Medulla oblongata (tissue), 1 donor: ENCODE measurements around the gene HERPUD1.

ENCODE experiments used
- DNase-seq: peaks from one replicate; pipeline ENCODE4 v3.0.0-alpha.2; 2015; ENCODE audit errors: extremely low spot score

The HERPUD1 gene

DNA sequence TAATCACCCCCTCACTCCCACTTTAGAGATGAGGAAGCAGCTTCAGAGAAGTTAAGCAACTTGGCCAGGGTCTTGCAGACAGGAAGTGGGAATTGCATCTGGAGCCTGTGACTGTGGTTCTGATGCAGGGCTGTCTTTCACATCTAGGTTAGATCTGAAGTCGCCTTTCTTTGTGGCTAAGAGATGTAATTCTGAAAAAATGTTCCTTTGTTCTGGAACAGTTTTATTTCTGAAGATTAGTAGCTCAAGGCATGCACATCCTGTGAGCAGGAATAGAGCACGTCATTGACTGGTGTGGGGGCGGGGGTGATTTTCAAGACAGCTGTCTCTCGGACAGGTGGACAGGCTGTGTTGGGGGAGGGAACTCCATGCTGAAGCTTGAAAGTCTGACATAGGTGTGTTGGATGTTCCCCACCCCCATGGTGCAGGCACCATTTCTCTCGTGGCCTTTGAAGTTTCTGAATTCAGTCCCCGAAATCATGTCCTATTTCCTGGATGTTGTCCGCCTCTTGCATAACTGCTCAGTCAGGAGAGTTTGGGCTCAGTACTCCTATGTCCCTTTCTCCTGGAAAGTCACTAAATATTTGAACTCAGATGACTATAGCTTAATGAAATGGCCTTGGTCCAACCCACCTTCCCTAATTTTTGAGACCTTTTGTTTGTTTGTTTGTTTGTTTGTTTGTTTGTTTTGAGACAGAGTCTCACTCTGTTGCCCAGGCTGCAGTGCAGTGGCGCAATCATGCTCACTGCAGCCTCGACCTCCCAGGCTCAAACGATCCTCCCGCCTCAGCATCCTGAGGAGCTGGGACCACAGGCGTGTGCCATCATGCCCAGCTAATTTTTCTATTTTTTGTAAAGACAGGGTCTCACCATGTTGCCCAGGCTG, 21.0 kb upstream of the HERPUD1 start:
- DNase-seq, result peak; percentile 80

DNA sequence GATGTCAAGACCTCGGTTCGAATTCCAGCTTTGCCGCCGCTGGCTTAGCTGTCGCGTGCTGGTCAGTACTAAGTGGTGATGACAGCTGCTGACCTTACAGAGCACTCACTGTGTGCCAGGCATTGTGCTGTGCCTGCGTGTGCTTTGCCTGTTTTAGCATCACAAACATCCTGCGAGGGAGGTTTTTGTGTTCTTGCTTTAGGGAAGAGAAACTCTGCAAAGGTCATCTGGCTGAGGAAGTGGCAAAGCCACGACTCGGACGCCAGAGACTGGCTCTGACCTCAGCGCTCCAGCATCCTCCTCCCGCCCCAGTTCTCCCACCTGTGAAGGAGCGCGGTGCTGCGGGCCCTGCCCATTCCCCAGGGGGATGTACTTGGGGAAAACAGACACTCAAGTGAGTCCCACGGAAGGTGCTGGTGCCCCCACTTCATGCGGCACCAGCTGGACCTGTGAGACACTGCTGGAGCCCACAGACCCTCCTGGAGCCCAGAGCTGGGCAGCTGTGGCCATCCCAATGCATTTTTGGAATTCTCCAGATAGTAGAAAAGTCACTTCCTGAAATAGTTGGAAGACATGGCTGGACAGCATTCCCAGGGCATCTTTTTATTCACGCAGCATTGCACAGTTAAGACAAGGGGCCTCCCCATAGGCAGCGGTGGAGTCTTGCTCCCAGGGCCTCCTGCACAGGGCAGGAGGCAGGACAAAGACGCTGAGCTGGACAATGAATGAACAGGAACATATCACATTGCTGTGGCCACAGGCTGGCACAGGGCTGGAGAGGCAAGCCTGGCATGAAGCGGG, 20.0 kb upstream of the HERPUD1 start:
- DNase-seq, result peak; percentile 83

DNA sequence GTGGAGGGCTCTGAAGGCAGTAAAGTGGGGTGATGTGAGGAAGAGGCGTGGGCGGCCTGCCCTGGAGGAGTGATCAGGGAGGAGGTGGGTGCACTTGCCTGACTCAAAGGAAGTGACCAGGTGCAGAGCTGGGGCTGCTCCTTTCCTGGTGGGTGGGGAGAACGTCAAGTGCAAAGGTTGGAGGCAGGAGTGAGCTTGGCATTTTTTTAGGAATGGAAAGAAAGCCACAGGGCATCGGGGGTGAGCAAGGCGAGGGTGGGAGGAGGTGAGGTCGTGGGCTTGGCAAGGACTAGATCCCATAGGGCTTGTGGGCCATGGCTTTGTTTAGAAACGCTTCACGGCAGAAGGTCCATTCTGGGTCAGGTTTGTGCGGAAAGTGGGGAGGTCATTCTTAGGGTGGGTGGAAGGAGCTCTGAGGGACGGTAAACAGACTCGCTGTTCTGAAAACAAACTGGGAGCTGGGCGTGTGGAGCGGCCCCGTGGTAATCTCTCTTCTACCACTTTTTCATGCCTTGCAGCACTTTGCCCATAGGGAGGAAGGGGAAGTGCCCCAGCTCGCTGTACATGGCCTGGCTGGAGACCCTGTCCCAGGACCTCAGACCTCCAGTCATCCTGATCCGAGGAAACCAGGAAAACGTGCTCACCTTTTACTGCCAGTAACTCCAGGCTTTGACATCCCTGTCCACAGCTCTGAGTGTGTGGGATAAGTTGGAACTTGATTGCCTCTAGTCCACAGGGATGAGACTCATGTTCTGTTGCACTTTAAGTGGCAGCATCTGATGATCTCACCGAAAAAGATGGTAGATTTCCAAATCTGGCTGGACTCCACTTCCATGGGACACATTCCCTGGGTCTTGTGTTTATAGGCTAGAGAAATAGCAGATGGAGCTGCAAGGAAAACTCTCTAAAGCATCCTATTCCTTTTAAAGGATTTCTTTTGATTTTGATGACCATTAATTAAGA, 18.9 kb upstream of the HERPUD1 start:
- no peak for DNase-seq

DNA sequence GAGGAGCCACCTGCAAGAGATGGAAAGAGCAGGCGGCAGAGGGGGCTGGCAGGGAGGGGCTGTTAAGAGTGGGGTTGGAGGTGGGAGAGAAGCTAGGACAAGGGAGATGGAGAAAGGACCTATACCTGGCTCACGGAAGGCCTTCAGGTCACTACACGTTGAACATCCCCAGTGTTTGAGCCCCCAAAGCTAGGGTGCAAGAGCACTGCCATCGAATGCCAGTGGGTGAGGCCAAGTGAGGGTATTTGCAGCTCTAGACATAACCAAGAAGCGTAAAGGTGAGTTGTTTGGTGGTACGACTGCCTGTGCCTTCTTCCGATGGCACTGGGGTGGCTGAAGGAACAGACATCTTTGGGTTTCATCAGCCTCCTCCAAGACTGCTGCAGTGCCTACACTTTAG, 17.0 kb upstream of the HERPUD1 start:
- DNase-seq, result no peak

DNA sequence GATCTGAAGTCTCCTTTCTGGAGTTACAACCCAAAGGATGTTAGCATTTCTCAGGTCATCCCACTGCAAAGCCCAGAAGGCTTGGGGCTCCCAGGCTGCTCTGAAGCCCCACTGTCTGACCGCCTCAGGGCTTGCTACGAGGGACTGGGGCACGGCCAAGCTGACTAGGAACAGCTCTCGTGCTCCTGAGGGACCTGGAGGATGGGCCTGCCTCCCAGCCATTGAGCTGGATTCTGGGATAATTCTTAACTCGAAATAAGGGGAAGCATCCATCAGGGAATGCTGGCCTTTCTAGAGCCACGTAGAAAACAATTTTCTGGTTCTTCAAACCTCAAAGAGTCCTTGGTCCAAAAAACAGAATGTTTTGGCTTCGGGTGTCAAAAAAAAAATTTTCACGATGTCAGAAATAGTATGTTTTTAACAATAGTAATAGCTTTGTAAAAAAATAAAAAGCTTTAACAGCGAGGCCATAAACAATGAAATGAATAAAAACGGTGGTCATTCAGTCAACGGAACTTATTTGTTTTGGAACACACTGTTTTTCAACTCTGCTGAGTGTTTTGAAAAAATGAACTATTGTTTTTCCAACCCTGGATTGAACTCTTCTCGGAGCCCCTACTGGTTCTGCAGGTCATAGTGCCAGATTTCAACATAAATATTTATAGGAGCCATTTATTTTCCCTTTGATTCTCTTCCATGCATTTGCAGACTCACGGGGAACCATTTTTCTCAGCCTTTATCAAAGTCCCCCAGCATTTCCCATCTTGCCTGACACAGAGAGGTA, 16.4 kb upstream of the HERPUD1 start:
- no peak for DNase-seq

DNA sequence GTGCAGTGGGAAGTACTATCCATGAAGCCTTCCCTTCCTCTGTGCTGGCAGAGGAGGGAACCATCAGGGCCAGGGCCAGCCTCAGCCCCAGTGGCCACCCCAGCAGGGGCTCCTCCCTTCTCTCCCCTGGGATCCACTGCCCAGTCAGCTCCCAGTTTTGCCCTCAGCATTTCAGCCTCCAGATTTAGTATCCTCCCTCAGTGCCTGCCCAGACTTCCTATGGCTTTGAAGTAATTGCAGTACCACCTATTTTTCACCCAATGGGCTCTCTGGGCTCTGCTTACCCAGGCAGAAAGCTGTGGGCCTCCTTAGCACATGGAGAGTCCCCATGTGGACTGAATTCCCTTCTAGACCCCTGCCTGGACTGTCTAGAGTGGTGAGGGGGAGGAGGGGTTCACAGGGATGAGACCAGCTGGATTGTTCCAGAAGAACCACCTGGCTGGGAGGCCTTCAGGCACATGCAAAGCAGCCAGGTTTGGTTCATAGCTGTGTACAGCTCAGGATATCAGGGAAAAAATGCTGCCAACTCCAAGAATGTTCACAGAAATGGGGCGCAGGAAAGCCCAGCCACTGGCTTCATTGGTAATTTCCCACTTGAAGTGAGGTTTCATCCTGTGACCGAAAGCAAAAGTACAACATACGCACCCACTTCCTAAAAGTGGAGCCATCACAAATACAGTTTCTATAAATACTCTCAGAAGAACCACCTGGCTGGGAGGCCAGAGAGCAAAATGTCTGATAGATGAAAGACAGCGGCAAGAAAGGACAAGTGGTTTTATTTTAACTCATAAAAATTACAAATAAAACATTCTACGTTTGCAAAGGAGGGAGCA, 15.2 kb upstream of the HERPUD1 start:
- peak; percentile 78 for DNase-seq

DNA sequence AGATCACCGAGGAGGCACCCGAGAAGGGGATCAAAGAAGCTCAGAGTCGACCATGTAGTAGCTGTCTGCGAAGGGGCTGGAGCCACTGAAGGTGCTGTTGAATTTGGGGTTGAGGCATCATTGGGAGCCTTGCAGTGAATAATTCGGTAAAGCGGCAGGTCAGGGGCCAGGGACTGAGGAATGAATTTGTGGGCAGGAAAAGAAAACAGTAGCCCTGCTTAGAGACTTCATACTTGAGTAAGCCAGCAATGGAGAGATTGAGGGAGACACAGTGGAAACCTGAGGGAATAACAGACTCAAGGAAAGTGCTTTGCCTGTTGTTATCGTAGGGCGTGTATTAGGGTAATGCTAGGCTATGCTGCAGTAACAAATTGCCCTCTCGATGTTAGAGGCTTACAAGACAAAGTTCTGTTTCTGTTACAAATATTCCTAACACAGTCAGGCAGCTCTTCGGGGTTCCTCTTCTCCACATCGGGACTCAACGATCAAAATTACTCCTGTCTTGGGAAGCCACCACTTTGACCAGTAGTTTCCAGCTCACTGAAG, 13.4 kb upstream of the HERPUD1 start:
- no peak for DNase-seq

DNA sequence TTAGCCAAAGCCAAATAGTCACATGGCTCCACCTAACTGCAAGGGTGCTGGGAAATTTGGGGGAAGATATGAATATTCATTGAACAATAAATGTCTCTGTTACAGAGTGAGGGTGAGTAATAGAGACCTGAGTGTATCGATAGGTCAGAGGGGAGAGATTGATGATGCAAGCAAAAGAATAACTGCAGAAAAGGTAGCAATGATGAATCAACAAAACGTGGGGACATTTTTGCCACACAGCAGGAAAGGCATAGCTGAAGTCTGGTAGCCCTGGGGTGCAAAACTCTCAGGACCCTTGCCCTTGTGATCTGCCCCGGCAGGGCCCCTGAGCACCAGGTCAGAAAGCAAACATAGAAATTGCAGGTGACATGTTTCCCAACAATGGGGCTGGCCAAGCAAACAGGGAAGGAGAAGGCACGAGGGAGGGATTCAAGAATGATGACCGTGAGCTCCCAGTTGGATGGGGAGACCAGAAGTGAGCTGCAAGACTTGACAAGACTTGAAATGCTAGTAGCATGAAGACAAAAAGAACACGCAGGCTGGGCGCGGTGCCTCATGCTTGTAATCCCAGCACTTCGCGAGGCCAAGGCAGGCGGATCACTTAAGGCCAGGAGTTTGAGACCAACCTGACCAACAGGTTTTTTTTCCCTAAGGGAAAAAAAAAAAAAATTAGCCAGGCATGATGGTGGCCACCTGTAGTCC, 12.7 kb upstream of the HERPUD1 start:
- no peak for DNase-seq

DNA sequence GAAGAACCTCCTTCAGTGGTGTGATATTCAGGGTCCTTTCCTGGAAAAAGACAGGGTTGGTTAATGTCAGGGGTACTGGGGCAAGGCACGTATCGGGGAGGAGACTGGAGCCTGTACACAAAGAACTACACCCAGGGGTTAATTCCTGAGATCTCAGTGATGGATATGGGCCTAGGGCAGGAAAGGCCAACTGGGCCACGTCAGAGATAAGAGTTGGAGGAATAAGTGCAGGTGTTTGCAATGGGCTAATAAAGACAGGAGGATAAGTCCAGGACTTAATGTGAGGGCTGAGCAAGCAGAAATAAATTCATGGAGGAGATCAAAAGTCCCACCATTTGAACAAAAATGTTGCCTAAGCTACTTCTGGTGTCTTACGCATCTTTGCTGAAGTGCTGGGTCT, 10.4 kb upstream of the HERPUD1 start:
- DNase-seq, result no peak

DNA sequence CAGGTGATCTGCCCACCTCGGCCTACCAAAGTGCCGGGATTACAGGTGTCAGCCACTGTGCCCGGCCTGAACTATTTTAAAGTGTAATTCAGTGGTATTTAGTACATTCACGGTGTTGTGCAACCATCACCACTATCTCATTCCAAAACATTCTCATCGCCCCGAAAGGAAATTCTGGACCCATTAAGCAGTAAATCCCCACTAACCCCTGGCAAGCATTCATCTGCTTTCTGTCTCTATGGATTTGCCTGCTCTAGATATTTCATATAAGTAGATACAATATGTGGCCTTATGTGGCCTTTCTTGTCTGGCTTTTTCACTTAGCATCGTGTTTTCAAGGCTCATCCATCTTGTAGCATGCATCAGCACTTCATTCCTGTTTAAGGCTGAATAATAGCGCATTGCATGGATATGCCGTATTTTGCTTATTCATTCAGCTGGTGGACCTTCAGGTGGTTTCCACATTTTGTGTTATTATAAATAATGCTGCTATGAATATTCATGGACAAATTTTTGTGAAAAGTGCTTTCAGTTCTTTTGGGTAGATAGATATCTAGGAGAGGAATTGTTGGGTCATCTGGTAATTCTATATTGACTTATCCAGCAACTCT, 8.4 kb upstream of the HERPUD1 start:
- no peak for DNase-seq

DNA sequence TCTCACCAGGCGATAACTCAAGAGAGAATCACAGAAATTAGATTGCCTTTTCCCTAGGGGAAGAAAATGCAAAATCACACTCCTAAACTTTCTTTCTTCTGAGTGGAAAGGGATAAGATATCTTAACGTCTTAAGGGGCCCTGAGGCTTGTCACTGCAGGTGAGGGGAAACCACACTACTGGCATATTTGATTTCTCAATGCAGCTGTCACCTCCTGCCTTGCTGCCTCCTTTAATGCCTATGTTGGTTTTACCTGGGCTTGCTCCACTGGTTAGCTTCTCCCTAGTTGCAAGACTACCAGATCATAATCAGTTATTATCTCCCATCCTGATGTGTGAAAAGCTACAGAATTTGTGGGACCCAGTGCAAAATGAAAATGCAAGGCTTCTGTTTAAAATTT, 4.5 kb upstream of the HERPUD1 start:
- DNase-seq, result no peak

DNA sequence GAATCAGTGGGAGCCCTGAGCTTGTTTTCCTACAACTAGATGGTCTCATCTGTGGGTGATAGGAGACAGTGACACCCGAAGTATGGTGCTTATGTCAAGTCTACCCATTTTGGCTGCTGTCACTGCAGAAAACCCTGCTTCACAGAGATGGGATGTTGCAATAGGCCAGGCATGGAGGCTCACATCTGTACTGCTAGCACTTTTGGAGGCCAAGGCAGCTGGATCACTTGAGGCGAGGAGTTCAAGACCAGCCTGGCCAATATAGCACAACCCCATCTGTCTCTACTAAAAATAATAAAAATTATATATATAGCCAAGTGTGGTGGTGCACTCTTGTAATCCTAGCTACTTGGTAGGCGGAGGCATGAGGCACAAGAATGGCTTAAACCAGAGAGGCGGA, 2.3 kb upstream of the HERPUD1 start:
- no peak for DNase-seq

DNA sequence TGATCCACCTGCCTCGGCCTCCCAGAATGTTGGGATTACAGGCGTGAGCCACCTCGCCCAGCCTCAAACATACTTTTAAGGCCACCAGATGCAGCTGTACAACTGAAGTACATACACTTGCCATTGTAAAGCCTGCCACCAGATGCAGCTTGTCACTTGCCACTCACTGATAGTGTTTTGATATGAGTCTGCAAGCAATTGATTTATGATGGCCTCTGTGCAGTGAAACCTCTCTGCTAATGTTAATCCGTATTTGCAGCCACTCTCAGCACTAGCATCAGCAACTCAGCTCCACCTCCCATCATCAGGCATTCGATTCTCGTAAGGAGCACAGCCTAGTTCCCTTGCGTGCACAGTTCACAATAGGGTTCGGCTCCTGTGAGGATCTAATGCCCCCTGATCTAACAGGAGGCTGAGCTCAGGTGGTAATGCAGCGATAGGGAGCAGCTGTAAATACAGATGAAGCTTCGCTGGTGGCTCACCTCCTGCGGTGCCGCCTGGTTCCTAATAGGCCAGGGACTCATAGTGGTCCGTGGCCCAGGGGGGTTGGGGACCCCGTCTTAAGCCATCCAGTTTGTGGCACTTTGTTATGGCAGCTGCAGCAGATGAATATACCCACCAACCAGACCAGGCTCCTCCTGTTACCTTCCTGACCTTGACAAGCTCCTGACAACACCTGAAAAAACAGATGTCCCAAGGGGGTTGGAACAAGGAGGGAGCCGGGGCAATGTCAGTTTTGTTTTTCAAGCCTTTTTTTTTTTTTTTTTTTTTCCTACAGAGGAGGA, 1.3 kb upstream of the HERPUD1 start:
- DNase-seq, result no peak

DNA sequence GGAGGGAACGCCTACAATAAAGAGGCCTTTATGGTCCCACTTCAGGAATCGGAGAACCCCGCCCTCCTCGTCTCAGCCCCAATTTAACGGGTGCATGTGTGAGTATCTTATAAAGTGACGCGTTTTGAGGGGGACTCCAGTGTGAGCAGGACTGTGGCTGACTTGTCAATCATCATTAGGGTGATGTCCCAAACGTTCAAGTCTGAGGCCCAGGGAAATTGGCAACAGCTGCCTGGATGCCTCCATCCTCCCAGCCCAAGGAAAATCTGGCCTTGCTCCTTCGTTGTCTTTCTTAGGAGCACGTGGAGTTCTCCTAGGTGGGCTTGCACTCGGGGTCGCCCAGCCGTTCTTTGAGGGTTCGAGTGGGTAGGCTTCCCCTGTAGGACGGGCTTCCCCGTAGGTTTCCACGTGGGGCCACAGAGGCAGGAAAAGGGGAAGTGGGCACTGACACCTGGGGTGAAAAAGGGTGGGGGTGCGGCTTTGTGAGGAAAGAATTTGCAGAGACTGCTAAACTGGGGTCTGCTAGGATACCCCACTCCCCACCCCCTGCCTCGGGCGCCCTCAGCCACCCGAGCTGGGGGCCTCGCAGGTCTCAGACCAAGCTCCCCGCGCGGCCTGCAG, 561 bp upstream of the HERPUD1 start:
- DNase-seq, result peak; percentile 37

DNA sequence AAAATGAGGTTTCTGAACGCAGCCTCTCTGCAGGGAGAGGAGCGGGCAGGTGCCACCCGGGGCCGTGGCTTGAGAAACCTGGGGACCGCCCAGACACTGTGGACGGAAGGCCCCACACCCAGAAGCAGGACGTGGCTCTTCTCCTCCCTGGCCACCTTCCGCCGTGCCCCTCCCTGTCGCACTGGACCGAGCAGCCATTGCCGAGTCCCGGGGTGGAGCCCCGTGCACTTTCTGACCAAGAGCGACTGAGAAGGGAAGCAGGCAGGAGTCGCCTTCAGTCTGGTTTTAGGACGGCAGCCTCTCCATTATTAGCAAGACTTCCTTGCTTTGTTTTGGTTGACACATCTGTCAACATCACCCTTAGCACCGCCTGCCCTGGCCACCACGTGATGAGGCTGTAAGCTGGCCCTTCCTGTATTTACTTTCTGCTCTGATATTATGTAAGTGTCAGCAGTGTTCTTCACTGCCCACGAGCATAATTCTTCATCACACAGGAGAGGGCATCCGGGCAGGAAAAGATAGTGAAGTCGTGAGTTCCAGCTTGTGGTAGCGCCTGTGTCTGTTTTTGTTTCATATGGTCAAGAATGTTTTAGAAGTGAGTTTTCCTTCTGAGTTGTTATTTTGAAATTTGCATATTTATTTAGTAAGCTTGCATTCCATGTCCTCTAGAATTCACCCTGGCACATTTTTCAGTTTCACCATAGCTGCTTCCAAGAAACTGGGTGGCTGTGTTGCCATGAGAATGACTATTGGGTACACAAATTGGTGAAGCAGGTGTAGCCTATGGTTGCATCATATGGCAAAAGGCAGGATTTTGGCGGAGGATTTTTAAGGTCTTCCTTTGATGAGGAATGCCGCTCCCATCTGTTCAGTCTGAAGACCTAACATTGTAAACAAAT, 1.0 kb downstream of the HERPUD1 start:
- peak; percentile 92 for DNase-seq

DNA sequence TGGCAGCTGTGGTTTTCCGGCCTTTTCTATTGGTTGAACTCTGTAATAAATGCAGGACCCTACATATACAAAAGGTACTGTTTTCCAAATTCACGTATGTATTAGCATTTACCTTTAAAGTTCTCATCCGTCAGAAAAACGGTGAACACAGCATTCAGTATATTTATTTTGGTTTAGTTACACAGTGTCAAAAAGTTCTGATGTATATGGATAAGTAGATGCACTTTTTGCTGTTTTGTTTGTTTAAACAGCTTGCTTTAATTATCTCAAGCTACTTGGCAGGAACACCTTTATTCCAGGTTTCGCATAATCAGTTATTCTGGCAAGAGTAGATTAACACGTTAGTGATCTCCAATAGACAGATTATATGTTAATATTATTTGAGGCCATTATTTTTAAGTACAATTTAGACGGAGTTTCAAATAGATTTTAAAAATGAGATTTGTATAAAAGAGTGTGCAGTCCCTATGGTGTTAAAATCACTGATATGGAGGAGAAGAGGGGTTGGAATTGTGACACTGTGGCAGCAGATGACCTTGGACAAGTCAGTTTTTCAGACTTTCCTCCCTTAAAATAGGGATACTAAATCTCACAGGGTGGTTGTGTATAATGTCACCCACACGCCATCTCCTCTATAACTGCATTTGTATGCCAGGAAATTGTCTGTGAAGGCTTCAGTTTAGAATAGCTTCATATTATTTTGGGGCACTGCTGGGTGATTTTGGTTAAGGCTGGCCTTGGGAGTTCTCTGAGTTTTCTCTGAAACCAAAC, 2.1 kb downstream of the HERPUD1 start:
- no peak for DNase-seq
